ENCODE results near the gene DSCAM. TPM values are rescaled to one million over a fixed set of nuclear protein-coding genes. Genes with fewer than 3 reads are reported as not detected.

Gene DSCAM
- total and polyA plus RNA-seq, 2 donors (not counting 3 experiments of a cell fraction or from before 2014, with no cell fraction given) = not detected

DNA sequence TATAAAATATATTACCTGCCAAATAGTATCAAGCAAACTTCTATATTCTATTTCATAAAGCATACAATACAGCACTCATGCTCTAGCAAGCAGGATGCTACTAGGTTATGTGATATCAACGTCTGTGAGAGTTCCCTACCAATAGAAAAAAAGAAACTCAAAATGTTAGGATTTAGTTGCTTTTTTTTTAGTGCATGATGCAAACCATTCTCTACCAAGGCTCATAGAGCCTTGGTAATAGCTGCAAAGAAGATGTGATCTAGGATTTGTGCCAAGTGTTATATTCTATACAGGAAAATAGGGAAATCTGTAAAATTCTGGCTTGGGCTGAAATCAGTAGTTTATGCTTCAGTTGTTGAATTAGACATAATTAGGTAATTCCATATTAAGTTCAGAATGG, 394.4 kb downstream of the DSCAM start:
- ChIA-PET CTCF (no interaction called here), POLR2A (no interaction called here)
- Histone ChIP-seq H3K27ac (ENCODE audit: insufficient read depth, low read depth, low read length) (no peak overlapping the region), H3K9me1 (replicated peaks; ENCODE audit: control insufficient read depth, extremely low read depth, insufficient read depth, low read length) (no peaks in the 10 kb centered on the region), H3K4me1 (ENCODE audit: control insufficient read depth, extremely low read depth, insufficient read depth, low read length) (no peaks in the 10 kb centered on the region), H3K9ac (replicated peaks; ENCODE audit: extremely low read depth, insufficient read depth, low read length) (no peak overlapping the region), H3K36me3 (ENCODE audit: control insufficient read depth in 2 of 2, extremely low read depth in 1 of 2, insufficient read depth in 2 of 2, low read length in 2 of 2) (no peaks in the 10 kb centered on the region), H3K9me3 (replicated peaks; ENCODE audit: control insufficient read depth, insufficient read depth, low read length) (peaks cover 2% of the 10 kb centered on the region), H3K79me2 (ENCODE audit: control insufficient read depth, insufficient read depth, low read length) (no peaks in the 10 kb centered on the region), H2AFZ (ENCODE audit: low read depth, low read length) (no peak overlapping the region), H3K27me3 (ENCODE audit: control insufficient read depth in 2 of 2, insufficient read depth in 2 of 2, low read length in 2 of 2) (no peaks in the 10 kb centered on the region), H3K4me3 (replicated peaks in 1 of 3; ENCODE audit: insufficient read depth in 1 of 3, low read depth in 1 of 3, low read length in 3 of 3) (no peak overlapping the region), H3K4me2 (ENCODE audit: insufficient read depth, low read length) (no peak overlapping the region), H4K20me1 (replicated peaks; ENCODE audit: control insufficient read depth, extremely low read depth, insufficient read depth, low read length) (no peaks in the 10 kb centered on the region)
- dilution Hi-C loops (cut with MboI; ENCODE audit: extremely low pct_ligation_motif_present, low sequenced_read_pairs) = no loop called here
- BruUV-seq (replicated peaks) = no TSS peak
- no peak for DNase-seq (ENCODE audit: low read depth, low spot score)
- intact Hi-C loops (cut with micrococcal nuclease) = no loop called here
- TF ChIP-seq POLR2AphosphoS5 (IDR thresholded peaks at IDR 0.05; ENCODE audit: insufficient read depth, low read depth, low read length) (no peak), EZH2 (IDR thresholded peaks at IDR 0.05; ENCODE audit: borderline replicate concordance, low read depth, low read length, severe bottlenecking) (no peak)
- no peak for FAIRE-seq

GRCh38 chr21:40447016-40447415, 399.9 kb downstream of the DSCAM start:
- ChIA-PET POLR2A (no interaction called here), CTCF (no interaction called here)
- TF ChIP-seq GATA2 (IDR thresholded peaks at IDR 0.05; ENCODE audit: insufficient read depth, insufficient read length, low read depth, low read length) (no peak), POLR2AphosphoS5 (IDR thresholded peaks at IDR 0.05; ENCODE audit: insufficient read depth, low read depth, low read length) (no peak), JUN (IDR thresholded peaks at IDR 0.05; ENCODE audit: borderline replicate concordance, insufficient read depth, insufficient read length, low read depth) (no peak), MYC (IDR thresholded peaks at IDR 0.05; ENCODE audit: low read depth, low read length) (no peak), FOS (IDR thresholded peaks at IDR 0.05; ENCODE audit: borderline replicate concordance, insufficient read depth, low read length) (no peak), POLR2A (IDR thresholded peaks at IDR 0.05; ENCODE audit: low read depth, low read length) (no peak), EZH2 (IDR thresholded peaks at IDR 0.05; ENCODE audit: borderline replicate concordance, low read depth, low read length, severe bottlenecking) (no peak)
- TF ChIP-seq, protein P1, sequence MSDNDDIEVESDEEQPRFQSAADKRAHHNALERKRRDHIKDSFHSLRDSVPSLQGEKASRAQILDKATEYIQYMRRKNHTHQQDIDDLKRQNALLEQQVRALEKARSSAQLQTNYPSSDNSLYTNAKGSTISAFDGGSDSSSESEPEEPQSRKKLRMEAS (IDR thresholded peaks at IDR 0.05; ENCODE audit: insufficient read depth, insufficient read length) = no peak
- TF ChIP-seq, protein P2, sequence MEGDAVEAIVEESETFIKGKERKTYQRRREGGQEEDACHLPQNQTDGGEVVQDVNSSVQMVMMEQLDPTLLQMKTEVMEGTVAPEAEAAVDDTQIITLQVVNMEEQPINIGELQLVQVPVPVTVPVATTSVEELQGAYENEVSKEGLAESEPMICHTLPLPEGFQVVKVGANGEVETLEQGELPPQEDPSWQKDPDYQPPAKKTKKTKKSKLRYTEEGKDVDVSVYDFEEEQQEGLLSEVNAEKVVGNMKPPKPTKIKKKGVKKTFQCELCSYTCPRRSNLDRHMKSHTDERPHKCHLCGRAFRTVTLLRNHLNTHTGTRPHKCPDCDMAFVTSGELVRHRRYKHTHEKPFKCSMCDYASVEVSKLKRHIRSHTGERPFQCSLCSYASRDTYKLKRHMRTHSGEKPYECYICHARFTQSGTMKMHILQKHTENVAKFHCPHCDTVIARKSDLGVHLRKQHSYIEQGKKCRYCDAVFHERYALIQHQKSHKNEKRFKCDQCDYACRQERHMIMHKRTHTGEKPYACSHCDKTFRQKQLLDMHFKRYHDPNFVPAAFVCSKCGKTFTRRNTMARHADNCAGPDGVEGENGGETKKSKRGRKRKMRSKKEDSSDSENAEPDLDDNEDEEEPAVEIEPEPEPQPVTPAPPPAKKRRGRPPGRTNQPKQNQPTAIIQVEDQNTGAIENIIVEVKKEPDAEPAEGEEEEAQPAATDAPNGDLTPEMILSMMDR (IDR thresholded peaks at IDR 0.05; ENCODE audit: extremely low read depth in 1 of 2, insufficient read depth in 1 of 2, low read depth in 1 of 2, low read length in 2 of 2) = no peak
- DNase-seq (ENCODE audit: low read depth, low spot score) (no peak), FAIRE-seq (no peak)
- H3K79me2 ChIP-seq (ENCODE audit: control insufficient read depth, insufficient read depth, low read length) = no peaks in the 10 kb centered on the region
- no peaks in the 10 kb centered on the region for H3K27me3 ChIP-seq (ENCODE audit: control insufficient read depth in 2 of 2, insufficient read depth in 2 of 2, low read length in 2 of 2)
- no peak overlapping the region for H2AFZ ChIP-seq (ENCODE audit: low read depth, low read length)
- H3K4me1 ChIP-seq (ENCODE audit: control insufficient read depth, extremely low read depth, insufficient read depth, low read length) = no peaks in the 10 kb centered on the region
- H3K9ac ChIP-seq (replicated peaks; ENCODE audit: extremely low read depth, insufficient read depth, low read length) = no peak overlapping the region
- no peaks in the 10 kb centered on the region for H3K9me1 ChIP-seq (replicated peaks; ENCODE audit: control insufficient read depth, extremely low read depth, insufficient read depth, low read length)
- BruUV-seq (replicated peaks) = no TSS peak
- no peaks in the 10 kb centered on the region for H3K36me3 ChIP-seq (ENCODE audit: control insufficient read depth in 2 of 2, extremely low read depth in 1 of 2, insufficient read depth in 2 of 2, low read length in 2 of 2)
- dilution Hi-C loops (cut with MboI; ENCODE audit: extremely low pct_ligation_motif_present, low sequenced_read_pairs) = no loop called here
- intact Hi-C loops (cut with micrococcal nuclease) = no loop called here
- no peak overlapping the region for H3K4me2 ChIP-seq (ENCODE audit: insufficient read depth, low read length)
- H3K4me3 ChIP-seq (replicated peaks in 1 of 3; ENCODE audit: insufficient read depth in 1 of 3, low read depth in 1 of 3, low read length in 3 of 3) = no peak overlapping the region
- H4K20me1 ChIP-seq (replicated peaks; ENCODE audit: control insufficient read depth, extremely low read depth, insufficient read depth, low read length) = no peaks in the 10 kb centered on the region
- H3K27ac ChIP-seq (ENCODE audit: insufficient read depth, low read depth, low read length) = no peak overlapping the region
- peaks cover 8% of the 10 kb centered on the region for H3K9me3 ChIP-seq (replicated peaks; ENCODE audit: control insufficient read depth, insufficient read depth, low read length)
